AG04450 (cell line): Measurements from ENCODE around the gene MARVELD3. TPM values are rescaled to one million over a fixed set of nuclear protein-coding genes. Genes with fewer than 3 reads are reported as not detected.

ENCODE experiments used
- CTCF ChIA-PET: fragments of 300-600, 350-600 bp; formaldehyde crosslinking; extraction: SDS; loops from one replicate; lab custom pipeline; 2022; ENCODE audit warnings: antibody characterized with exemption, inconsistent platforms; lab: Charles Lee
- POLR2A ChIA-PET: fragments of 350-600 bp; formaldehyde crosslinking; extraction: SDS; loops from one replicate; lab custom pipeline; 2021; ENCODE audit warnings: antibody characterized with exemption, inconsistent platforms; lab: Yijun Ruan, JAX
- DNase-seq: peaks from one replicate; pipeline ENCODE4 v3.0.0-alpha.2; 2011; ENCODE audit warnings: low read depth, low spot score
- H3K27ac ChIP-seq: one replicate; pipeline ENCODE4 v1.5.1; 2012; ENCODE audit warnings: low read depth, low read length, control low read depth
- H3K27me3 ChIP-seq: one replicate; pipeline ENCODE4 v1.6.0; 2012; ENCODE audit warnings: low read length; ENCODE audit not compliant: control insufficient read depth, insufficient read depth
- H3K4me3 ChIP-seq: 2 replicates; pipeline ENCODE4 v1.5.1; 2011; ENCODE audit warnings: mild to moderate bottlenecking, low read depth, low read length, control low read depth
- H3K9me3 ChIP-seq: 2 replicates; pipeline ENCODE4 v1.5.1; 2012; ENCODE audit warnings: low read length; ENCODE audit not compliant: control insufficient read depth, insufficient read depth
- polyA plus RNA-seq: library from polyadenylated mRNA; depleted of rRNA; stranded (reverse); fragments of >200 nt; gene quantifications from 2 replicates; pipeline ENCODE4 v1.2.3, GENCODE V29; 2011
- TF ChIP-seq, protein P1 (sequence below): IDR thresholded peaks from 2 replicates; pipeline ENCODE4 v1.5.1; 2011; ENCODE audit warnings: low read depth, low read length, control low read depth, inconsistent platforms

The MARVELD3 gene
- polyA plus RNA-seq, 1 experiment, result not detected

DNA sequence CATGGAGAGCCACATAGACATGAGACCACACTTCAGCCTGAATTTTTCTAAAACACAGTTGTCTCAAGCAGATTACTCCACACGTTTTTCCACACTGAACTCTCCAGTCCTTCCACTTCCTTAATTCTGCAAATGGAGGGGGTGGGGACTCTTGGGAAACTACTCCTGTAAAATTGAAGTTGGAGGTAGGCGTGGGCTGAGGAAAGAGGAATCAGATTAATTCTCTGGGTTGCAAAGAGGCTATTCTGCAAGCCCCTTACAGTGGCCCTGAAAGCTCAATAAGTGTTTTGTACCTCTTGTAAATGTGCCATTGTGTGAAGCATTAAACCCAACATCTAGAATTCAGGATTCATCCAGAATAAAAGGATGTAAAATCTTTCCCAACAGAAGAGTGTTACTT, 9.6 kb downstream of the MARVELD3 start:
- POLR2A ChIA-PET, result no interaction called here

DNA sequence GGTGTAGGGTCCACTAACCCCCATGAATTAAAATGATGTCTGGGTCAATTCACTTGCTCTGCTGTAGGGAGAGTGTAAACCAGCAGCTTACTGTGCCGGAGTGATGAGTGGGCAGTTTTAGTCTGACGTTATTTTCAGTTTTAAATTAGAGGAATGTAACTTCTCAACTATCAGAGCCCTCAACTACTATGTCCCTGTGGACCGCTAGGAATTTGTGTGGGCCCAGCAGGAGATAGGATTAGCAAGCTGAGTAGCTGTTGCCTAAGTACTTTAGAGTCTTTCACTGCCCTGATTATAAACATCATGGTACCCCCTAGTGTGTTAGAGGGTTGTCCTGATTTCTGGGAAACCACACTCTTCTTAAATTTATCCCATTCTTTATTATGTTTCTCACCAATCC, 11.4 kb downstream of the MARVELD3 start:
- DNase-seq, result peak; percentile 63
- H3K27ac ChIP-seq, result peak overlapping the region; percentile 47
- no peaks in the 10 kb centered on the region; the same call in 1 of the 2 replicates for H3K9me3 ChIP-seq
- POLR2A ChIA-PET, result no interaction called here
- TF ChIP-seq, protein P1, sequence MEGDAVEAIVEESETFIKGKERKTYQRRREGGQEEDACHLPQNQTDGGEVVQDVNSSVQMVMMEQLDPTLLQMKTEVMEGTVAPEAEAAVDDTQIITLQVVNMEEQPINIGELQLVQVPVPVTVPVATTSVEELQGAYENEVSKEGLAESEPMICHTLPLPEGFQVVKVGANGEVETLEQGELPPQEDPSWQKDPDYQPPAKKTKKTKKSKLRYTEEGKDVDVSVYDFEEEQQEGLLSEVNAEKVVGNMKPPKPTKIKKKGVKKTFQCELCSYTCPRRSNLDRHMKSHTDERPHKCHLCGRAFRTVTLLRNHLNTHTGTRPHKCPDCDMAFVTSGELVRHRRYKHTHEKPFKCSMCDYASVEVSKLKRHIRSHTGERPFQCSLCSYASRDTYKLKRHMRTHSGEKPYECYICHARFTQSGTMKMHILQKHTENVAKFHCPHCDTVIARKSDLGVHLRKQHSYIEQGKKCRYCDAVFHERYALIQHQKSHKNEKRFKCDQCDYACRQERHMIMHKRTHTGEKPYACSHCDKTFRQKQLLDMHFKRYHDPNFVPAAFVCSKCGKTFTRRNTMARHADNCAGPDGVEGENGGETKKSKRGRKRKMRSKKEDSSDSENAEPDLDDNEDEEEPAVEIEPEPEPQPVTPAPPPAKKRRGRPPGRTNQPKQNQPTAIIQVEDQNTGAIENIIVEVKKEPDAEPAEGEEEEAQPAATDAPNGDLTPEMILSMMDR, result no peak
- H3K27me3 ChIP-seq, result no peaks in the 10 kb centered on the region
- no peak overlapping the region for H3K4me3 ChIP-seq
- CTCF ChIA-PET, result interaction anchor here (1.5 kb wide), 1 partner anchor 26 kb away, joined by 11 read pairs; no protein-coding TSS in a partner anchor

More for the DNA sequence above, 9.6 kb downstream of the MARVELD3 start:
- H3K27ac ChIP-seq, result no peak overlapping the region
- no peaks in the 10 kb centered on the region for H3K27me3 ChIP-seq
- H3K4me3 ChIP-seq, result no peak overlapping the region
- no peaks in the 10 kb centered on the region; the same call in 1 of the 2 replicates for H3K9me3 ChIP-seq
- CTCF ChIA-PET, result interaction anchor here (2.0 kb wide), 1 partner anchor 25 kb away, joined by 7 read pairs; no protein-coding TSS in a partner anchor
- TF ChIP-seq, protein P1, result no peak
- DNase-seq, result no peak

GRCh38 chr16:71645450-71645849, 19.5 kb downstream of the MARVELD3 start:
- H3K27me3 ChIP-seq, result no peaks in the 10 kb centered on the region
- CTCF ChIA-PET, result interaction anchor here (0.7 to 1.5 kb wide), 4 partner anchors 9 to 91 kb away, joined by 3 to 6 read pairs (median 3); no protein-coding TSS in a partner anchor
- no peak overlapping the region for H3K27ac ChIP-seq
- no peak for DNase-seq
- no peaks in the 10 kb centered on the region; the same call in 1 of the 2 replicates for H3K9me3 ChIP-seq
- POLR2A ChIA-PET, result no interaction called here
- no peak overlapping the region for H3K4me3 ChIP-seq
- TF ChIP-seq, protein P1, result peak; percentile 38

GRCh38 chr16:71647391-71647790, 21.4 kb downstream of the MARVELD3 start:
- POLR2A ChIA-PET, result no interaction called here

GRCh38 chr16:71648162-71648561, 22.2 kb downstream of the MARVELD3 start:
- Histone ChIP-seq H3K27me3 (no peaks in the 10 kb centered on the region), H3K4me3 (no peak overlapping the region), H3K27ac (no peak overlapping the region), H3K9me3 (no peaks in the 10 kb centered on the region)
- ChIA-PET POLR2A (no interaction called here), CTCF (interaction anchor here (0.6 to 0.7 kb wide), 3 partner anchors 31 to 77 kb away, joined by 3 read pairs; partner anchors contain the start of gene PHLPP2)
- DNase-seq, result no peak
- TF ChIP-seq, protein P1, result no peak

More at GRCh38 chr16:71647391-71647790, 21.4 kb downstream of the MARVELD3 start:
- Histone ChIP-seq H3K27ac (no peak overlapping the region), H3K4me3 (no peak overlapping the region), H3K9me3 (no peaks in the 10 kb centered on the region), H3K27me3 (no peaks in the 10 kb centered on the region)
- TF ChIP-seq, protein P1, result no peak
- CTCF ChIA-PET, result interaction anchor here (0.5 kb wide), 1 partner anchor 247 kb away, joined by 3 read pairs; no protein-coding TSS in a partner anchor
- DNase-seq, result no peak
